Naive thymus-derived CD8-positive, alpha-beta T cell (primary cell): ENCODE measurements around the gene CBL. TPM values are rescaled to one million over a fixed set of nuclear protein-coding genes. Genes with fewer than 3 reads are reported as not detected.

Experiments
- ATAC-seq, 2 donors: fragments of 150-1000 bp; cut with Tn5 transposase in 1 of 2; sonication (Bioruptor Pico), chemical (Tn5 transposase) in 1 of 2; 1 replicate in 1 of 2; 2 replicates in 1 of 2; pipeline ENCODE4 v1.10.0; 2021; ENCODE audit warnings: mild to moderate bottlenecking in 2 of 2, moderate library complexity in 2 of 2
- POLR2A ChIA-PET: fragments of 350-600 bp; sonication (Branson Sonifier 250); formaldehyde crosslinking; loops from one replicate; lab custom pipeline; 2021; ENCODE audit warnings: antibody characterized with exemption; lab: Charles Lee
- DNase-seq, 10 donors: peaks; one replicate each; pipeline versions ENCODE4 v3.0.0 to v3.0.0-alpha.2; 2020 to 2022
- H3K27ac Mint-ChIP-seq, 10 donors: one replicate each; pipeline ENCODE4 v1.8.0; 2020 to 2022; ENCODE audit warnings: mild to moderate bottlenecking in 10 of 10, mixed read lengths in 10 of 10, moderate library complexity in 4 of 10, inconsistent platforms in 1 of 10
- H3K27me3 Mint-ChIP-seq, 5 donors: one replicate each; pipeline ENCODE4 v1.8.0; 2021 to 2022; ENCODE audit warnings: mixed read lengths in 5 of 5
- H3K36me3 Mint-ChIP-seq, 3 donors: one replicate each; pipeline ENCODE4 v1.8.0; 2020 to 2022; ENCODE audit warnings: mixed read lengths in 3 of 3, mild to moderate bottlenecking in 2 of 3, inconsistent platforms in 1 of 3
- H3K4me1 Mint-ChIP-seq, 4 donors: one replicate each; pipeline ENCODE4 v1.8.0; 2021 to 2022; ENCODE audit warnings: mixed read lengths in 4 of 4
- H3K4me3 Mint-ChIP-seq, 10 donors: one replicate each; pipeline ENCODE4 v1.8.0; 2020 to 2022; ENCODE audit warnings: mild to moderate bottlenecking in 10 of 10, mixed read lengths in 10 of 10, moderate library complexity in 6 of 10, inconsistent platforms in 1 of 10
- H3K9me3 Mint-ChIP-seq, 9 donors: one replicate each; pipeline ENCODE4 v1.8.0; 2020 to 2022; ENCODE audit warnings: mixed read lengths in 9 of 9, mild to moderate bottlenecking in 3 of 9, inconsistent platforms in 1 of 9, moderate library complexity in 1 of 9
- polyA plus RNA-seq, 3 donors: library from polyadenylated mRNA; unstranded; fragments of 300-500 nt; fragmentation: Illumina TruSeq; gene quantifications; one replicate each; pipeline ENCODE4 v1.2.3, GENCODE V29; 2021
- total RNA-seq, 8 experiments: library from RNA in 2 of 8; stranded (reverse) in 2 of 8; gene quantifications; one replicate each; pipeline ENCODE4 v1.2.3 and lab custom pipeline; 2021 to 2026

CBL gene
- total and polyA plus RNA-seq, 5 experiments from 2014 or later = 11.5 to 51.6 (median 16.1) TPM

DNA sequence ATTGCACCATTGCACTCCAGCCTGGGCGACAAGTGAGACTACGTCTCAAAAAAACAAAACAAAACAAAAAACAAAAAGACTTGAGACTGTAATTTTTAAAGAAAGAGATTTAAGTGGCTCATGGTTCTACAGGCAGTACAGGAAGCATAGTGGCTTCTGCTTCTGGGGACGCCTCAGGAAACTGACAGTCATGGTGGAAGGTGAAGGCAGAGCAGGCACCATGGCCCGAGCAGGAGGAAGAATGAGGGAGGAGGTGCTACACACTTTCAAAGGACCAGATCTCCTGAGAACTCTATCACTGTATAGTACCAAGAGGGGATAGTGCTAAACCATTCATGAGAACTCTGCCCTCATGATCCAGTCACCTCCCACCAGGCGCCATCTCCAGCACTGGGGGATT is 52.0 kb downstream of the CBL start:
- peak; percentile 78 to 84 for ATAC-seq
- H3K4me3 Mint-ChIP-seq = peak overlapping the region; percentile 59 to 86 (median 73)
- H3K27me3 Mint-ChIP-seq = no peaks in the 10 kb centered on the region
- peaks cover 7 to 47% (median 35%) of the 10 kb centered on the region in 4 donors for H3K4me1 Mint-ChIP-seq
- peaks cover 0 to 6% (median 0%) of the 10 kb centered on the region in 9 donors for H3K9me3 Mint-ChIP-seq
- H3K36me3 Mint-ChIP-seq = peaks cover 0 to 18% (median 5%) of the 10 kb centered on the region in 3 donors
- peak overlapping the region; percentile 78 to 97 (median 92) for H3K27ac Mint-ChIP-seq
- POLR2A ChIA-PET = no interaction called here
- DNase-seq = peak in 8 of 10 donors; percentile 3 to 52 (median 23)

DNA sequence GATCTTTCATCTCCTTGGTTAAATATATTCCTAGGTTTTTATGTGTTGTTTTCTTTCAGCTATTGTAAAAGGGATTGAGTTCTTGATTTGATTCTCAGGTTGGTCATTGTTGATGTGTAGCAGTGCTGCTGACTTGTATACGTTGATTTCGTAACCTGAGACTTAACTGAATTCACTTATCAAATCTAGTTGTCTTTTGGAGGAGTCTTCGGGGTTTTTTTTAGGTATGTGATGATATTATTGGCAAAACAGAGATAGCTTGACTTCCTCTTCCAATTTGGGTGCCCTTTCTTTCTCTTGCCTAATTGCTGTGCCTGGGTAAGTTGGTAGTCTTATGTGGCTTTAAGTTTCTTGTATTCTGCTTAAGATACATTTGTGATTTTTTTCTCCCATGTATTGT is 52.8 kb downstream of the CBL start:
- H3K9me3 Mint-ChIP-seq = peaks cover 0 to 6% (median 0%) of the 10 kb centered on the region in 9 donors
- H3K36me3 Mint-ChIP-seq = peaks cover 0 to 12% (median 5%) of the 10 kb centered on the region in 3 donors
- DNase-seq (no peak), ATAC-seq (no peak)
- no peaks in the 10 kb centered on the region for H3K27me3 Mint-ChIP-seq
- POLR2A ChIA-PET = interaction anchor here (0.8 to 1.4 kb wide), 2 partner anchors 9 to 18 kb away, joined by 4 to 11 read pairs; no protein-coding TSS in a partner anchor
- H3K27ac Mint-ChIP-seq = peak overlapping the region; percentile 42 to 97 (median 92)
- H3K4me3 Mint-ChIP-seq = peak overlapping the region in 7 of 10 donors; percentile 8 to 71 (median 24)
- peaks cover 7 to 47% (median 35%) of the 10 kb centered on the region in 4 donors for H3K4me1 Mint-ChIP-seq

DNA sequence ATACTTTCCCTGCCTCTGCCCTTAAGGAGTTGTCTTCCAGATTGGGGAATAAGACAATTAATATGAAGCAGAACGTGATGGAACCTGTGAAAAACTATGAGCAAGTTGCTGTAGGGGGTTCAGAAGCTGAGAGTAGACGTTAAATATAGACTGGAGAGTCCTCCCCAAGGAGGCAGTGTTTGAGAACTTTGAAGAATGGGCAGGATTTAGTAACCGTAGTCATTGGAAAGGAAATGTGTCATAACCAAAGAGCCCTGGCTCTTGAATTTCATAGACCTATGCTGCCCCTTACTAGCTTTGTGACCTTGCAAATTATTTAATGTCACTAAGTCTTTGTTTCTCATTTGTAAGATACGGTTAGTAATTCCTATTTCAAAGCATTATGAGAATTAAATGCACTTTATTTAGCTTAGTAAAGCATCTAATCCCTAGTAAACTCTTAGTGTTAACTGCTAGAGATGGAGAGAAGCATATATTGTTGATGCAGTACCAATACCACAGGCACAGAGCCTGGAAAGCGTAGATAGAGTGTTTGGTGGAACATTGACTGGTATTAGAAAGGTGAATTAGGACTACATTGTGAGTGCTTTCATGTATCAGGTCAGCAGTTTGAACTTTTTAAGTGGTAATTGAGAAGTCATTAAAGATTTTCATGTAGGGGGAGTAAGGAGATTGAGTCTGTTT is 56.7 kb downstream of the CBL start:
- Mint-ChIP-seq H3K27me3 (no peaks in the 10 kb centered on the region), H3K4me1 (peaks cover 17 to 56% (median 32%) of the 10 kb centered on the region in 4 donors), H3K9me3 (peaks cover 0 to 6% (median 0%) of the 10 kb centered on the region in 9 donors), H3K4me3 (no peak overlapping the region), H3K27ac (no peak overlapping the region), H3K36me3 (peaks cover 0 to 2% (median 0%) of the 10 kb centered on the region in 3 donors)
- no peak for DNase-seq
- ATAC-seq = no peak
- POLR2A ChIA-PET = interaction anchor here (0.7 to 2.6 kb wide), 9 partner anchors 11 to 244 kb away, joined by 3 to 17 read pairs (median 4); partner anchors contain the start of genes CBL, RPS25 and TRAPPC4

DNA sequence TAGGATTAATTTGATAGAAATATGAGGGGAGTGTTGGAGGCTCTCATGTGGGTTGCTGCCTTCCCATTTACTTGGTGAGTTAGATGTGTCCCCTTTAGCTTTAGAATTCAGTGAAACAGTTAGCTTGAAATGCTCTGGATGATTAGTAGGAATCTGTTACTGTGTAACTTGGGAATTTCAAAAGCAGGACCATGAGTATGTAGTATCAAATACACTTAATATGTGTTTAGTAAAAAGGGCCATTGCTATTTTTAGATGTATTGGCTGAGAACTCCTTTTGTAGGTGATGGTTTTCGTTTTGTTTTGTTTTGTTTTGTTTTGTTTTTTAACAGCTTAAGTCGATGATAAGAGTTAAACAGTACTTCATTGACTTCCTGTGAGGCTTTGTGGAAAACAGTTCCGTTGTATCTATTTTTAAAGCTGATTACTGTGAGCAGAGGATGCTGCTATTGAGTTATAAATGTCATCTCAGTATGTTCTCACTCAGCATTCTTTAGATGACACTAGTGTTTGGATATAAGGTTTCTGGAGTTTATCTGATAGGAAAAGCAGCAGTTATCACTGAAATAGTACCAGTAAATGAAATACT is 57.3 kb downstream of the CBL start:
- H3K9me3 Mint-ChIP-seq = peaks cover 0 to 5% (median 0%) of the 10 kb centered on the region in 9 donors
- POLR2A ChIA-PET = interaction anchor here (0.7 to 2.6 kb wide), 7 partner anchors 11 to 245 kb away, joined by 3 to 17 read pairs (median 3); partner anchors contain the start of genes CBL, RPS25 and TRAPPC4
- peaks cover 23 to 56% (median 30%) of the 10 kb centered on the region in 4 donors for H3K4me1 Mint-ChIP-seq

DNA sequence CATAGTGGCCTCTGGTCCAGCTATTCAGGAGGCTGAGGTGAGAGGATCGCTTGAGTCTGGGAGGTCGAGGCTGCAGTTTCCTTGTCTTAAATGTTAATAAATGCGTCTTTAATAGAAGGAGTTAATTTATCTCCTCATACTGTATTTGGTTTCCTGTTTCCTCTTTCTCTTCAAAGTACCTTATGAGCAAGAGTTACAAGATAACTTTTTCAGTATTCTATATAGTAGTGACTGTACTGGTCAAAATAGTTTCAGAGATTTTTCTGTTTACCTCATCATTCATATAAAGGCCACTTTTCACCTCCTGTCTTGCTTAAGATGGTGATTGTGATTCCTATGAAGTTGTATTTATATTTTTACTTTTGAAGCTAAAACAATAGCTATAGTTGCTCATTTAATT is 59.9 kb downstream of the CBL start:
- no peaks in the 10 kb centered on the region for H3K9me3 Mint-ChIP-seq

More for the DNA sequence above, 57.3 kb downstream of the CBL start:
- peak; percentile 57 to 72 for ATAC-seq
- H3K27me3 Mint-ChIP-seq = no peaks in the 10 kb centered on the region
- H3K4me3 Mint-ChIP-seq = no peak overlapping the region
- no peak overlapping the region for H3K27ac Mint-ChIP-seq
- peak in 3 of 10 donors; percentile 31 to 58 (median 53) for DNase-seq
- H3K36me3 Mint-ChIP-seq = peaks cover 0 to 2% (median 0%) of the 10 kb centered on the region in 3 donors

DNA sequence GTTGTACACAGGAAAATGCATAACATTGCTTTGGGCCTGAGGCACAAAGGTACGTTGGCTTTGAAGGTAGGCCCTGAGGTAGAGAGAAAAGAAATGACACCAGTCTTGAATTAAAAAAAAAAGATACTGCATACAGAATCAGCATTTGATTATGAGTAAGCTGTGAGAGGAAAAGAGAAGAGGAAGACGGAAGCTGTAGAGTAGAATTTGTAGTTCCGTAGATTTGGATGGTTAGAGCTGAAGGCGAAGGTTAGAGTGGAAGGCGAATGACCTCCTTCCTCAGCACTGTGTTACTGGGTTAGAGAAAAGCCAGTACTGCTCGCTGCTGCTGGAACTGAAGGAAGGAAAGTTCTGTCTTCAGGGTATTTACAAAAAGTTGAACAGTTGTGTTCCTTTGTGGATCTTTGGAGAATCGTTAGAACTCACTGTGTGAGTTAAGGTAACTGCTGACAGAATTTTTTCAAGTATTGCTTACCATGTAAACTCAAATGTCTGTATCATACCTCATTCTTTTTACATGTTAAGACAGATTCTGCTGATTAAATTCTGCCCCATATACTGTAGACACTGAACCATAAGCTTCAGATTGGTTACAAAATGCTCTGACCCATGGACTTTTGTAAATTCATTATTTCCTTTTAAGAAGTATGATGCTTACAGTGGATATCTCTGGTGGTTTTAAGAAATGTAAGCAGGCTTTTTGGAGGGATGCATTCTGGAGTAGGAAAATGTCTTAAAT is 60.5 kb downstream of the CBL start:
- peaks cover 20 to 52% (median 26%) of the 10 kb centered on the region in 4 donors for H3K4me1 Mint-ChIP-seq
- no peaks in the 10 kb centered on the region for H3K9me3 Mint-ChIP-seq
- DNase-seq (peak in 3 of 10 donors; percentile 20 to 27 (median 26)), ATAC-seq (peak; percentile 61 to 64)
- POLR2A ChIA-PET = interaction anchor here (0.6 to 2.9 kb wide), 5 partner anchors 11 to 103 kb away, joined by 3 to 19 read pairs (median 5); partner anchors contain the start of gene CBL
- H3K27ac Mint-ChIP-seq = peak overlapping the region; percentile 86 to 96 (median 90)
- no peaks in the 10 kb centered on the region for H3K36me3 Mint-ChIP-seq
- H3K4me3 Mint-ChIP-seq = peak overlapping the region; percentile 63 to 86 (median 76)
- no peaks in the 10 kb centered on the region for H3K27me3 Mint-ChIP-seq

More for the DNA sequence above, 59.9 kb downstream of the CBL start:
- ATAC-seq (peak; percentile 40 to 54), DNase-seq (peak in 1 of 10 donors; percentile 16)
- no peaks in the 10 kb centered on the region for H3K27me3 Mint-ChIP-seq
- POLR2A ChIA-PET = interaction anchor here (0.6 to 2.9 kb wide), 6 partner anchors 12 to 102 kb away, joined by 3 to 19 read pairs (median 4); partner anchors contain the start of gene CBL
- no peaks in the 10 kb centered on the region for H3K36me3 Mint-ChIP-seq
- H3K27ac Mint-ChIP-seq = peak overlapping the region; percentile 86 to 96 (median 90)
- H3K4me3 Mint-ChIP-seq = peak overlapping the region; percentile 63 to 86 (median 76)
- peaks cover 18 to 52% (median 26%) of the 10 kb centered on the region in 4 donors for H3K4me1 Mint-ChIP-seq

DNA sequence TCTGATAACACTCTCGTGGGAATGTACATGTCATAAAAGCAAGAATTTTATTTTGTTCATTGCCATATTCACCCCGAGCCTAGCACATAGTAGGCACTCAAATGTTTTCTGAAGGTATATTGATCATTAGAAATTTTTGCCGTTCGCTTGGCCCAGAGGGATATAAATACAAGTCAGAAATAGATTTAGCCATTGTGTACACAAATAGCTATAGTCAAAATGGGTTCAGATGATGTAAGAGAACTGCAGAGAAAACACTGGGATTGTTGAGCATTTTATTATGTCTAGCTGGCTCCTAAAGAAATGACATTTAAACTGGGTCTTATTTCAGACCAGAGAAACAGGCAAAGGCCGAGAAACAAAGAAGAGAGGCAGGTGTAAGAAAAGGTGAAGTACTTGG is 61.5 kb downstream of the CBL start:
- ATAC-seq (no peak), DNase-seq (no peak)
- POLR2A ChIA-PET = interaction anchor here (1.1 to 2.9 kb wide), 4 partner anchors 23 to 61 kb away, joined by 3 to 19 read pairs (median 11); partner anchors contain the start of gene CBL
- peak overlapping the region; percentile 1 to 86 (median 76) for H3K4me3 Mint-ChIP-seq
- H3K9me3 Mint-ChIP-seq = no peaks in the 10 kb centered on the region
- H3K27me3 Mint-ChIP-seq = no peaks in the 10 kb centered on the region
- peaks cover 0 to 9% (median 2%) of the 10 kb centered on the region in 3 donors for H3K36me3 Mint-ChIP-seq
- peaks cover 20 to 52% (median 26%) of the 10 kb centered on the region in 4 donors for H3K4me1 Mint-ChIP-seq
- H3K27ac Mint-ChIP-seq = peak overlapping the region; percentile 86 to 96 (median 90)

DNA sequence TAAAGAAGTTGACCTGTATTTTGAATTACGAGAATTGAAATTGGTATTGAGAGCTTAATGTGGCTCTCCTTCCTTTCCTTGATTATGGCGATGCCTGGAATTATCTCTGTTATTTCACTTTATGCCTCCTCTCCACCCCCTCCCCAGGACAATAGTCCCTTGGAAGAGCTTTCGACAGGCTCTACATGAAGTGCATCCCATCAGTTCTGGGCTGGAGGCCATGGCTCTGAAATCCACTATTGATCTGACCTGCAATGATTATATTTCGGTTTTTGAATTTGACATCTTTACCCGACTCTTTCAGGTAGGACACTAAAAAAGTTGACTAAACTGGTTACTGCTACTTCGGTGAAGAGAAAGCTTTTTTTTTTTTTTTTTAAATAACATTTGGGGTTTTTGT is 67.6 kb downstream of the CBL start:
- Mint-ChIP-seq H3K4me1 (peaks cover 2 to 21% (median 9%) of the 10 kb centered on the region in 4 donors), H3K4me3 (no peak overlapping the region), H3K9me3 (no peaks in the 10 kb centered on the region), H3K27me3 (no peaks in the 10 kb centered on the region), H3K27ac (peak overlapping the region in 2 of 10 donors; percentile 65 to 80), H3K36me3 (peaks cover 0 to 64% (median 12%) of the 10 kb centered on the region in 3 donors)
- POLR2A ChIA-PET = interaction anchor here (1.2 kb wide), 1 partner anchor 10 kb away, joined by 6 read pairs; no protein-coding TSS in a partner anchor
- no peak for DNase-seq
- no peak for ATAC-seq

DNA sequence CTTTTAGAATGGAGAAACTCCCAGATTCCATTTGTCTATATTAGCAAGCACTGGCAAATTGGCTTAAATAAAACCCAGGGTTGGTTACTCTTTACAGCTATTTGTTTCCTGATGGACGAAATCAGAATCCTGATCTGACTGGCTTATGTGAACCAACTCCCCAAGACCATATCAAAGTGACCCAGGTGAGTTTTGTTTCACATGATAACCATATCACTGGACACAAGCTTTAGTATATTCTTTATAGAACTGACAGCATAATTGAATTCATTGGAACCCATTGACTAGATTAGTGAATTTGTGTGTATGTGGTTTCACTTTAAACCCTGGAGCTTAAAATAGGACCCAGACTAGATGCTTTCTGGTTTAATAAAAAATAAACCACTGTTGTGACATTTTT is 71.5 kb downstream of the CBL start:
- DNase-seq = no peak
- Mint-ChIP-seq H3K36me3 (peaks cover 0 to 79% (median 12%) of the 10 kb centered on the region in 3 donors), H3K27ac (no peak overlapping the region)

DNA sequence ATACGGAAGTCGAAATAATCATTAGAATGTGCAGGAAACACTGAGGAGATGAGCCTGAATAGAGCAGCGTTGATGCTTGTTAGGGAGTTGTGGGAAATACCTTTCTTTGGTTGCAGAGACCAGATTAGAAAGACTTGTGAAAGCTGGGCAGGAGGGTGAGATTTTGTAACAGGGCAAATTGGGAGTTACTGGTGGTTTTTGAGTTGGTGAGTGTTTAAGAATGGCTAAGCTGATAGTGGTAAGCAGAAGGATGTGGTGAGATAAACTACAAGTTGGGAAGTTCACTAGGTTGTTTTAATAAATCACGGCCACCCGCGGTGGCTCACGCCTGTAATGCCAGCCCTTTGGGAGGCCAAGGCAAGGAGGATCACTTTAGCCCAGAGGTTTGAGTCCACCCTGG is 76.4 kb downstream of the CBL start:
- H3K9me3 Mint-ChIP-seq = no peaks in the 10 kb centered on the region
- peaks cover 4 to 65% (median 16%) of the 10 kb centered on the region in 3 donors for H3K36me3 Mint-ChIP-seq
- DNase-seq (no peak), ATAC-seq (no peak)
- peaks cover 23 to 36% (median 29%) of the 10 kb centered on the region in 4 donors for H3K4me1 Mint-ChIP-seq
- H3K27me3 Mint-ChIP-seq = no peaks in the 10 kb centered on the region
- peak overlapping the region in 9 of 10 donors; percentile 0 to 92 (median 60) for H3K27ac Mint-ChIP-seq
- H3K4me3 Mint-ChIP-seq = peak overlapping the region in 1 of 10 donors; percentile 11
- POLR2A ChIA-PET = interaction anchor here (0.8 to 4.9 kb wide), 5 partner anchors 13 to 76 kb away, joined by 3 to 56 read pairs (median 3); partner anchors contain the start of gene CBL

More for the DNA sequence above, 71.5 kb downstream of the CBL start:
- Mint-ChIP-seq H3K4me3 (no peak overlapping the region), H3K4me1 (peaks cover 8 to 22% (median 15%) of the 10 kb centered on the region in 4 donors), H3K9me3 (no peaks in the 10 kb centered on the region), H3K27me3 (no peaks in the 10 kb centered on the region)
- no peak for ATAC-seq
- POLR2A ChIA-PET = interaction anchor here (0.7 to 1.9 kb wide), 3 partner anchors 11 to 72 kb away, joined by 3 to 10 read pairs (median 4); partner anchors contain the start of gene CBL
